A549 (cell line): ENCODE results near the gene DEFB126. TPM values are rescaled to one million over a fixed set of nuclear protein-coding genes. Genes with fewer than 3 reads are reported as not detected.

Experiments
- ATAC-seq, 2 experiments: fragments of 200-7000 bp in 1 of 2; fragments of >200 bp in 1 of 2; cut with Nextera tagmentation in 1 of 2; cut with Tn5 transposase in 1 of 2; 3 replicates each; pipeline versions ENCODE4 v1.8.0 to v1.9.1; 2018 to 2020; ENCODE audit warnings: mild to moderate bottlenecking in 1 of 2, moderate library complexity in 1 of 2
- CTCF ChIA-PET: fragments of 300-600 bp; sonication (Branson Sonifier 250); formaldehyde crosslinking; extraction: SDS; loops from one replicate; lab custom pipeline; 2021; ENCODE audit warnings: antibody characterized with exemption, inconsistent platforms; lab: Yijun Ruan, JAX
- POLR2A ChIA-PET: fragments of 350-600 bp; formaldehyde crosslinking; extraction: SDS; loops from one replicate; lab custom pipeline; 2021; ENCODE audit warnings: antibody characterized with exemption, inconsistent platforms; lab: Yijun Ruan, JAX
- DNase-seq, 2 experiments: peaks; one replicate each; pipeline versions ENCODE4 v3.0.0 to v3.0.0-alpha.2; 2011 to 2016; ENCODE audit warnings: low read depth in 1 of 2, low spot score in 1 of 2
- FAIRE-seq: peaks from 2 replicates; lab custom pipeline; 2011; peaks lifted over from hg19 to GRCh38; lab: Jason Lieb, UNC
- H3K27ac ChIP-seq, 2 experiments: fragments of >200 bp; sonication (Bioruptor Twin); formaldehyde crosslinking; 3 replicates each; pipeline ENCODE4 v1.5.1; 2016 to 2017
- H3K4me1 ChIP-seq: fragments of >200 bp; sonication (Bioruptor Twin); formaldehyde crosslinking; 3 replicates; pipeline ENCODE4 v1.6.1; 2016
- H3K4me2 ChIP-seq: fragments of >200 bp; sonication (Bioruptor Twin); formaldehyde crosslinking; 3 replicates; pipeline ENCODE4 v1.6.1; 2016
- H3K4me3 ChIP-seq: fragments of >200 bp; sonication (Bioruptor Twin); formaldehyde crosslinking; 3 replicates; pipeline ENCODE4 v1.5.1; 2016
- H3K9me3 ChIP-seq: fragments of >200 bp; sonication (Bioruptor Twin); formaldehyde crosslinking; 3 replicates; pipeline ENCODE4 v1.6.1; 2016
- ATOH8 ChIP-seq: fragments of 250-450 bp; sonication (Bioruptor Pico); IDR thresholded peaks from 2 replicates; pipeline ENCODE4 v1.5.0; 2020; ENCODE audit warnings: low read depth, mild to moderate bottlenecking, moderate library complexity
- CBX2 ChIP-seq: fragments of 200-600 bp; sonication (generic); IDR thresholded peaks from 2 replicates; pipeline ENCODE4 v1.6.1; 2016; ENCODE audit warnings: low read depth, mild to moderate bottlenecking, borderline replicate concordance
- E2F6 ChIP-seq: IDR thresholded peaks from 2 replicates; pipeline ENCODE4 v1.6.1; 2012; ENCODE audit warnings: low read depth, borderline replicate concordance
- EHMT2 ChIP-seq: fragments of 200-600 bp; sonication (generic); IDR thresholded peaks from 2 replicates; pipeline ENCODE4 v1.6.1; 2016; ENCODE audit warnings: antibody characterized with exemption, low read depth, mild to moderate bottlenecking, moderate library complexity
- EP300 ChIP-seq, 2 experiments: fragments of >200 bp; sonication (Bioruptor Twin); formaldehyde crosslinking; IDR thresholded peaks; 2 replicates in 1 of 2; 3 replicates in 1 of 2; pipeline ENCODE4 v1.6.1; 2016 to 2017
- FOSL2 ChIP-seq, 2 experiments: fragments of 450-650 bp in 1 of 2; fragments of >200 bp in 1 of 2; sonication (Bioruptor Twin) in 1 of 2; formaldehyde crosslinking; IDR thresholded peaks; 2 replicates each; pipeline versions ENCODE4 v1.5.0 to v1.6.1; 2016 to 2020; ENCODE audit warnings: mild to moderate bottlenecking in 1 of 2, moderate library complexity in 1 of 2
- HEYL ChIP-seq: fragments of 250-450 bp; sonication (Bioruptor Pico); IDR thresholded peaks from 2 replicates; pipeline ENCODE4 v1.8.0; 2021; ENCODE audit warnings: mild to moderate bottlenecking, moderate library complexity
- HMGXB4 ChIP-seq: fragments of 250-450 bp; sonication (Bioruptor Pico); IDR thresholded peaks from 2 replicates; pipeline ENCODE4 v1.5.0; 2021; ENCODE audit warnings: mild to moderate bottlenecking, moderate library complexity, borderline replicate concordance
- HOXB5 ChIP-seq: fragments of 250-450 bp; sonication (Bioruptor Pico); IDR thresholded peaks from 2 replicates; pipeline ENCODE4 v1.5.0; 2020; ENCODE audit warnings: mild to moderate bottlenecking, moderate library complexity
- KDM5A ChIP-seq: fragments of 200-600 bp; sonication (generic); IDR thresholded peaks from 2 replicates; pipeline ENCODE4 v1.6.1; 2016; ENCODE audit warnings: antibody characterized with exemption, mild to moderate bottlenecking
- MAX ChIP-seq: IDR thresholded peaks from 2 replicates; pipeline ENCODE4 v1.6.1; 2012
- NFE2L2 ChIP-seq: fragments of 150-350 bp; conservative IDR thresholded peaks from 2 replicates; pipeline ENCODE4 v1.6.1; 2014; ENCODE audit warnings: low read length
- NPAS2 ChIP-seq: fragments of 250-450 bp; sonication (Bioruptor Pico); IDR thresholded peaks from 2 replicates; pipeline ENCODE4 v1.8.0; 2022; ENCODE audit warnings: mild to moderate bottlenecking, moderate library complexity, borderline replicate concordance
- NR3C1 ChIP-seq: fragments of >200 bp; sonication (Bioruptor Twin); formaldehyde crosslinking; IDR thresholded peaks from 3 replicates; pipeline ENCODE4 v1.6.1; 2017
- PBX3 ChIP-seq: IDR thresholded peaks from 2 replicates; pipeline ENCODE4 v1.6.1; 2012
- PHF8 ChIP-seq: fragments of 200-600 bp; sonication (generic); IDR thresholded peaks from 2 replicates; pipeline ENCODE4 v1.6.1; 2016; ENCODE audit warnings: low read depth, mild to moderate bottlenecking, antibody characterized with exemption, moderate library complexity, borderline replicate concordance
- RAD21 ChIP-seq, 2 experiments: fragments of >200 bp in 1 of 2; sonication (Bioruptor Twin) in 1 of 2; formaldehyde crosslinking in 1 of 2; IDR thresholded peaks in 1 of 2; conservative IDR thresholded peaks in 1 of 2; 2 replicates in 1 of 2; 3 replicates in 1 of 2; pipeline ENCODE4 v1.6.1; 2012 to 2018; ENCODE audit warnings: inconsistent platforms in 1 of 2
- RCOR1 ChIP-seq: fragments of 150-350 bp; IDR thresholded peaks from 2 replicates; pipeline ENCODE4 v1.6.1; 2014; ENCODE audit warnings: antibody characterized with exemption, low read length, low read depth
- REST ChIP-seq: fragments of 200-600 bp; sonication (generic); IDR thresholded peaks from 2 replicates; pipeline ENCODE4 v1.6.1; 2016; ENCODE audit warnings: antibody characterized with exemption, mild to moderate bottlenecking, moderate library complexity
- RFX5 ChIP-seq: fragments of 450-650 bp; IDR thresholded peaks from 2 replicates; pipeline ENCODE4 v1.7.1; 2014; ENCODE audit warnings: antibody characterized with exemption, mild to moderate bottlenecking, moderate library complexity
- SMC3 ChIP-seq: fragments of >200 bp; sonication (Bioruptor Twin); formaldehyde crosslinking; IDR thresholded peaks from 3 replicates; pipeline ENCODE4 v1.6.1; 2018; ENCODE audit warnings: inconsistent platforms
- SREBF2 ChIP-seq: fragments of 450-650 bp; IDR thresholded peaks from 2 replicates; pipeline ENCODE4 v1.6.1; 2014; ENCODE audit warnings: mild to moderate bottlenecking, moderate library complexity
- ZC3H11A ChIP-seq: fragments of 450-650 bp; IDR thresholded peaks from 2 replicates; pipeline ENCODE4 v1.6.1; 2014; ENCODE audit warnings: antibody characterized with exemption, mild to moderate bottlenecking
- ZFP36 ChIP-seq: fragments of 450-650 bp; IDR thresholded peaks from 2 replicates; pipeline ENCODE4 v1.6.1; 2014; ENCODE audit warnings: borderline replicate concordance; ENCODE audit not compliant: partially characterized antibody
- WGBS: methylation state at CpG from one replicate; pipeline ENCODE4 v1.1.6; 2017; ENCODE audit errors: missing lambda C conversion rate; 5-methylcytosine and 5-hydroxymethylcytosine counted together
- polyA plus RNA-seq, 4 experiments: library from polyadenylated mRNA; depleted of rRNA in 3 of 4; stranded (reverse); fragments of >200 nt; fragmentation: RNase III in 1 of 4; extraction: RNeasy Plus Mini Kit Qiagen cat#74134 plus additional on column Dnase treatment in 1 of 4; gene quantifications; 2 replicates in 3 of 4; 3 replicates in 1 of 4; pipeline ENCODE4 v1.2.3, GENCODE V29; 2011 to 2017

Gene DEFB126
- polyA plus RNA-seq, 2 of the 4 experiments (the other 2 are of a cell fraction): not detected

- CTCF ChIA-PET: no interaction called here
- Histone ChIP-seq H3K27ac (no peak overlapping the region), H3K4me3 (no peak overlapping the region), H3K4me2 (no peak overlapping the region), H3K9me3 (no peaks in the 10 kb centered on the region), H3K4me1 (no peaks in the 10 kb centered on the region)
- DNase-seq: no peak
- FAIRE-seq: no peak
- POLR2A ChIA-PET: no interaction called here
- ATAC-seq: no peak
- TF ChIP-seq ZC3H11A (no peak), RCOR1 (no peak), ATOH8 (no peak), EHMT2 (no peak), RFX5 (no peak), SMC3 (no peak), KDM5A (no peak)
- TF ChIP-seq, all 56 proteins: peak for 0
Observed at GRCh38 chr20:101975-102374, 40.4 kb upstream of the DEFB126 start.

GRCh38 chr20:103456-103855 lies 38.9 kb upstream of the DEFB126 start:
- Histone ChIP-seq H3K4me1 (no peaks in the 10 kb centered on the region), H3K9me3 (no peaks in the 10 kb centered on the region), H3K4me2 (no peak overlapping the region), H3K4me3 (no peak overlapping the region), H3K27ac (no peak overlapping the region)
- FAIRE-seq (no peak), DNase-seq (no peak), ATAC-seq (no peak)
- ChIA-PET CTCF (no interaction called here), POLR2A (no interaction called here)
- TF ChIP-seq NFE2L2 (no peak), NR3C1 (no peak), RCOR1 (no peak), REST (no peak), HMGXB4 (CRISPR knock-in tag) (no peak), E2F6 (no peak), ZFP36 (no peak), KDM5A (no peak), PHF8 (no peak), EP300 (IDR thresholded peaks at IDR 0.05) (no peak), HEYL (CRISPR knock-in tag) (no peak), RAD21 (conservative IDR thresholded peaks at IDR 0.05 in 1 of 2, IDR thresholded peaks at IDR 0.05 in 1 of 2) (no peak), SREBF2 (no peak), HOXB5 (CRISPR knock-in tag) (no peak), PBX3 (no peak), CBX2 (no peak), FOSL2 (IDR thresholded peaks at IDR 0.05) (no peak), FOSL2 (CRISPR knock-in tag; IDR thresholded peaks at IDR 0.05) (no peak), RFX5 (no peak), NPAS2 (CRISPR knock-in tag) (no peak), MAX (no peak)
- WGBS: 40% methylated on average over 5 of the region's 5 CpGs
